Inflammatory macrophage (primary cell): Measurements from ENCODE around the gene RPS6KL1.
A peak's percentile ranks its signal among the peaks of the same experiment; 100 is the strongest.

Experiments used
- DNase-seq, 2 donors: peaks; one replicate each; pipeline ENCODE4 v3.0.0-alpha.2; 2020 to 2022

The RPS6KL1 gene

DNA sequence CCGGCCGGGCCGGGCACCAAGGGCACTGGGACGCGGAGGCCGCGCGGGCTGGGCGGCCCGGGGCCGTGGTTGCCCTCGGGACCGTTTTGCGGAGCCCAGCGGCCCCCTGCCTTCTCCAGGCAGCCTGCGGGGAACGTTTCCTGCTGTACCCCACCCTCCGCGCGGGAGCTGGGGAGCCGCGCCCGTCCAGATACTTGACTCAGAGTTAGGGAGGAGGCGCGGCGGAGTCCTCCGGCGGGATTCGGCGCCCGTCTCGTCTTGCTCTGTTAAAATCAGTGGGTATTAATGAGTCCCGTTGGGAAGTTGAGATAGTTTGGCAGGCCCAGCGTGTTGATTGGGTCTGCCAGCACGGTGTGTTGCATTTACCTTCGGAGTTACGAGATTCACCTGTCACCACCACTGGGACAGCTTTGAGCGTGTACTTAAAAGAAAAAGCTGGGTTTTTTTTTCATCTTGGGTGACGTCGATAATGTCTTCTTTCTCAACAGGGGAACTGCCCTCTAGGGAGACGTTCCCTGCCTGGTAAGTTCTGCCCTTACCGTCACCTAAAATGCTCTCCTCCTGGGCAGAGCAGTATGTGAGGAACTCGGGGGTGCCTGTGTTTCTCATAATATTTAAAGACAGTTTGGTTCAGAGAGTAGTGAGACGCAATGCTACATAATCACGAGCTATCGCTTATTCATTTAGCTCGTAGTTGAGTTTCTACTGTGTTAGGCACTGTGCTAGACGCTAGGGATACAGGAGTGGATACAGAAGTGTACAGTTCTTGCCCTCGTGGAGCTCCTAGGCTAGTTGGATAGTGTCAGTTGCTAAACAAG is 40.7 kb downstream of the RPS6KL1 start:
- DNase-seq, result peak; percentile 61 to 64

GRCh38 chr14:74881431-74882102 is 41.5 kb downstream of the RPS6KL1 start, which contains the start of gene DLST:
Gene DLST (plus strand): TSS chr14:74881916. CDS start chr14:74881954, 38 bp downstream.
- DNase-seq, result peak; percentile 88 to 89

- no peak for DNase-seq
Observed at GRCh38 chr14:74879427-74880182, 43.5 kb downstream of the RPS6KL1 start.

DNA sequence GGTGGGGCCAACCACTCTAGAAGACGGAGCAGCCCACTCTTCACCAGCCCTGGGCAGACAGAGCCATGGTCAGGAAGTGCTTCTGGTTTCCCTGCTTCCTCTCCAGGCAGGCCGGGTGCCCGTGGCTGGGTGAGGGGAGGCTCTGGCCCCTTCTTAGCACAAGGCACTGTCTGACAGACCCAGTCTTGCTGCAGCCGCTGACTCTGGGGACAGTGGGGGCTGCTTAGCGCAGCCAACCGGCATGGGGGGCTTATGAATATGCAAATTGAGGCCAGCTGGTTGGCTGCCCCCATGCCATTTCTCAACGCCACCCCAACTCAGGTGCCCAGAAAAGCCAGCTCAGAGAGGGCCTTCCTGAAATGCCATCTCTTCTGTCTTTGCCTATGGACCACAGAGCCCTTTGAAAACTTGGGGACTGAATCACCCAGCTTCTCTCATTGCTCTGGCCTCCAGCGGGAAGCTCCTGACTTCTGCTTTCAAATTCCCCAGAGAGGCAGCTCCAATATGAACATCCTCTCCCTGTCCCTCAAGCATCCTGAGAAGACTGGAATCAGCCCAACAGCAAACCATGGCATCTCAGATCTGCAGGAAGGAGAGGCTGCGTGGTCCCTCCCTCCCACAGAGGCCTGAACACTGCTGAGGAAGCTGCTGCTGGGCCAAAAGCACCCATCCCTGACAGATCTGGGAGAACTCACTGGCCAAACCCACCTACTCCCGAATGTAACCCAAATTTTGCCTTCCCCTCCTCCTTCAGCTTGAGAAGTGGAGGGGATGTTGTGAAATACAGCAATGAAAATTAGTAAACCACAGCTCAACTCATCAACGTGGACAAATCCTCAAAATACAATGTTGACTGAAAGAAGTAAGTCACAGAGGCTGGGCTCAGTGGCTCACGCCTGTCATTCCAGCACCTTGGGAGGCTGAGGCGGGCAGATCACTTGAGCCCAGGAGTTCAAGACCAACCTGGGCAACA is 46.8 kb downstream of the RPS6KL1 start, which contains the start of gene PROX2:
Gene PROX2 (minus strand): TSS at position 205 of the 973 bp plus-strand sequence. CDS start 12,311 bp downstream, outside the sequence.
- peak; percentile 24 to 55 for DNase-seq

DNA sequence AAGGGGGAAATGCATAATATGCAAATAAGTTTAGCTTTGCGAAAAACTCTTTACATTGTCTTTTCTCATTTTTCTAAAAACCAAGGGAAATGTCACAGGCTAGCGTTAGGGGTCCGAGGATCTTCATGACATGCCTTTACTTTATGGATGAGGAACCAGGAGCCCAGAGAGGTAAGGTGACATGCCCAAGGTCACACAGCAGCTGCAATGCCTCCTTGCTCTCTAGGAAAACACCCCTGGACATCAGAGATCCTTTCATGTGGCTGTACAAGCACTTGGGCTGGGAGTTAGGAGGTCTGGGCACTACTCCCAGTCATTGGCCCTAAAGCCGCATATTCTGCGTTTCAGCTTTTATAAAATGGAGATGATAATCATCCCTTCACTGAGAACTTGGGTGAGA is 47.9 kb downstream of the RPS6KL1 start:
- no peak for DNase-seq

GRCh38 chr14:74871819-74872218 is 51.2 kb downstream of the RPS6KL1 start:
- no peak for DNase-seq

- no peak for DNase-seq
Observed at GRCh38 chr14:74868739-74869138, 54.3 kb downstream of the RPS6KL1 start.

DNA sequence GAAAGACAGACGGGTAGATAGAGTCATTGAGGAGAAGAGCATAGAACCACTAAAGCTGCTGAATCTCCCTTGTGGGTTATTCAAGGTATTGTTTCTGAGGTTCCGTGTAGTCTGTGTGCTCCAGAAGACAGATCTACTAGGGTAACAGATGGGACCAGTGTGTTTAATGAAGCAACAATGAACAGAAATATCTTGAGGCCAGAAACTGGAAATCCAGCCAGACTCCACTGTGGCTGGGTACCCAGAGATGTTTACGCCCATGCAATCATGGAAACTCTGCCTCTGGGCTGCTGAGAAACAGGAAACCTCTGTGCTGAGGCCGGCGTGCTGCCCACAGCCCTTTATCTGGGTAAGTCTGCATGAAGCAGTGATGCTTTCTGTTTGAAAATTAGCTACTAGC is 55.4 kb downstream of the RPS6KL1 start:
- peak; percentile 35 to 64 for DNase-seq

DNA sequence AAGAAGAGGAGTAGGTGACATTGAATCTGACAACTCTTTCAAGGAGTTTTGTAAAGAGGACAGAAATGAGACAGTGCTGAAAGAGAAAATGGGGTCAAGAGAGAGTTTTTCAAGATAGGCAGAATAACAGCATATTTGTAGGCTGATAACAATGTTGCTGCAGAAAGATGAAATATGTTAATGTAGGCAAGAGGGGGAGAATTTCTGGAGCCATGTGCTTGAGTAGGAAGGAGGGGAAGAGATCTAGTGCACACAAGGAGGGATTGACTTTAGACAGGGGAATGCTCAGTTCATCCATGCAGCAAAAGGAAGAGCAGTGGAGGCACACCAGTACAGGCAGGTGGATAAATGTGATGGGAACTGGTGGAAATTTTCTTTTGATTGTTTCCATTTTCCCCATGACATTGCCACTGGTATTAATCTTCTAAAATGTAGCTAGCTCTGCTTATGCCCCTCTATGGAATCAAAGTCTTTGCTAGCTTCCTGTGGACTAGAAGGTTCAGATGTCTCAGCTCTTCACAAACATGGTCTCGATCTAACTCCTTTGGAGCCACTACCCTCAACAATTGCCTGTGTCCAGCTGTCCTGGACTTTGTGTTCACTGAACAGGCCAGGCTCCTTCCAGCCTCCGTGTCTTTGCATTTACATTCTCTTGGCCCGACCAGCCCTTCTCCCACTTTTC is 56.2 kb downstream of the RPS6KL1 start:
- DNase-seq, result no peak

DNA sequence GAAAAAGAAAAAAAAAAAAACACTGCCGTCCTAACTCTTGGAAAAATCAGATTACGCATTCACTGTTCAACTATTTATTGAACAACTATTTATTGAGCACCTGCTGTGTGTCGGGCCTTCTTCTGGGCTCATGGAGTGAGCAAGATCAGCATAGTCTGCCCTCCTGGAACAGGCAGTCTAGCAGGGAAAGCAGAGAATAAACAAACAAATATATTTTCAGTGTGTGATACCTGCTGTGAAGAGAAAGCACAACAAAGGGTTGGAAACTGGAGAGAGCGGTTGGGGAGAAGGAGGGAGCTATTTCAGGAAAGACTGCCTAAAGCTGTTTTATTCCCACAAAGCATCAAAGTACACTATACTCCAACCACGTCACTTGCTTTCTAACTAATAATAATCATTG is 57.9 kb downstream of the RPS6KL1 start:
- no peak for DNase-seq

- peak; percentile 47 to 70 for DNase-seq
Observed at GRCh38 chr14:74864198-74864597, 58.9 kb downstream of the RPS6KL1 start.

DNA sequence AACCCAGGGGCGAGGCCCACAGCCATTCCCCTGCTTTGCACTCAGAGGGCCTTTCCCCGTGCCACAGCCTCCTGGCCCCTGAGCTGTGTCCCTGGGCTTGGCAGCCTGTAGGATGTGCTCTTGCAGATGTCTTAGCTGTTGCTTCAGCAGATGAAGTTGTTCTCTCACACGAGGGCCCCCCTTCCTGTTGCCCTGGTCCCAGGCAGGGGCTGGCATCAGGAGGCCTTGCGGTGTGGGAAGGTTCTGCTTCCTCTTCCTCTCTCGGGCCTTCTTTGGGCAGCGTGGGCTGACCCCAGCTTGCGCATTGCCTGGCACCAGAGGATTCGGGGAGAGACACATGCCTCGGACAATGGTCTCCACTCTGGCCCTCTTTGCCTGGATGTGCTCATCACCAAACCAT is 59.8 kb downstream of the RPS6KL1 start:
- DNase-seq, result peak; percentile 93 to 97

DNA sequence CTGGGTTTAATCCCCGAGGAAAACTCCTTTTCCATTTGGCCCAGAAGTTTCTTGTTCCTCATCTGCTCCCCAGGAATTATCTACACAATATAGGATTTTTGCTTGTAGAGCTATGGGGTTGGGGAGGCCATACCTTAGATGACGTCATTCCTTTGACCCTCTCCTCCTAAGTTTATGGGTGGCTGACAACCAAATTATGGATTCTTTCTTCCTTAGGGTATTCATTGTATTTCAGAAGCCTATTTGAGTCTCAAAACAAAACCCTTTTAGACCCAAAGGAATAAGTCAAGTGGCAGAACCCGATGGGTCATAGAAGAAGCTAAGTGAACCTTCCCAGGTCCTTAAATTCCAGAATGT is 61.3 kb downstream of the RPS6KL1 start:
- DNase-seq, result no peak

DNA sequence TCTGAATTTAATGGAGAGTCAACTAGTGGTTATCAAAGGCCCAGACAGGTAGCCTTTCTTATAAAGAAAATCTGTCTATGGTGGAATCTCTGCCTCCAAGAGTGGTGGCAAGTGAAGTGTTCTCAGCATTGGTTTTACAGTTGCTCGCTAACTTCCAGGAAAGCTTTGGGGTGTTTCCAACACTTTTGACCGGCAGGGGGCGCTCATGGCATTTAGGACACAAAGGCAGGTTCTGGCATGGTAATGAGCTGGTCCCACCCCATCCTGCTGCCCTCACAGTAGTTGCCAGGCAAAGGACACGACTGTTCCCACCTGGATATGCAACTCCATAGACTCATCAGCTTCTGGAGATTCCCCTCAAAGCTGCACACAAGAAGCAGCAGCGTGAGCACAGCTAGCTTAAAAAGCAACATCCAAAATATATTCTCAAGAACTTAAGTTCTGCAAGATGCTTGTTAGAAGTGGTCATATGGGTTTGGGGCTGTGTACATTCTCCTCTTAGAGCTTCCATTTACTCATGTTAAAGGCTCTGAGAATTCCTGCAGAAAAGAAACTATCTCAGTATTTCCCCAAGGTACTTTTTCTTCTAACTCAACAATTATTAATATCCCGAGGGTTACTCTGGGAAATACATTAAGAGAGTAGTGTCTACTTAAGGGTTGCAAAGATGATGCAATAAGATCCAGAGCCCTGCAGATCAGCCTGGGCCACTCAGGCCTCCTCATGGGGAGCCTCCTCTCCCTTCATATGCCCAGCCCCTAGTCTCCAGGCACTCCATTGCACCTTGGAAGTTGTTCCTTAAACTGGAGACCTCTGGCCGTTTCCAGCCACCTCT is 61.9 kb downstream of the RPS6KL1 start:
- DNase-seq, result peak; percentile 87 to 91

- DNase-seq, result no peak
Observed at GRCh38 chr14:74859757-74860552, 63.1 kb downstream of the RPS6KL1 start.

DNA sequence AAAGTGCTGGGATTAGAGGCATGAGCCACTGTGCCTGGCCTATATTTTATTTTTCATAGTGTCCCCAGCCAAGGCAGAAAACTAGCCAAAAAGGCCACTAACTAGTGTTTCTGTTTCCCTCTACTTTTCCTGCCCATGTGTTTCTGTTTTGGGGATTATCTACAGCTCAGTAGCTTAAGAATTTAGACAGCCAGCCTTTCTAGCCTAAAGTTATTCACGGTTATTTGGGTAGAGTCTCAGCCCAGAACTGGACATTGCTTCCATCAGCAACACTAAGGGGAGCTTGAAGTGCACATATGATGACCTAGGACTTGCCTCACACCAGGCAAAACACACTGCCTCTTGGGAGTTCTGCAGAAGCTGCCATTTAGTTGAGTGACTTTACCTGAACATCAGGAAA is 65.0 kb downstream of the RPS6KL1 start:
- DNase-seq, result no peak

GRCh38 chr14:74856366-74856765 is 66.7 kb downstream of the RPS6KL1 start:
- DNase-seq, result no peak

- DNase-seq, result no peak
Observed at GRCh38 chr14:74855945-74856344, 67.1 kb downstream of the RPS6KL1 start.

- DNase-seq, result no peak
Observed at GRCh38 chr14:74855021-74855420, 68.0 kb downstream of the RPS6KL1 start.
